Endometrial microvascular endothelial cells (primary cell): ENCODE results near the gene HOXD12. TPM values are rescaled to one million over a fixed set of nuclear protein-coding genes. Genes with fewer than 3 reads are reported as not detected.

ENCODE experiments used
- in situ Hi-C: cut with HindIII; loops from 2 replicates; pipeline ENCODE4 v1.10.0; 2017; ENCODE audit warnings: low sequenced_read_pairs, low pct_unique_long_range_greater_than_20kb; ENCODE audit errors: inconsistent ontology term
- total RNA-seq: library from RNA; depleted of rRNA; stranded (reverse); fragments of >200 nt; gene quantifications from one replicate; pipeline ENCODE4 v1.2.3, GENCODE V29; 2015; ENCODE audit errors: inconsistent ontology term

HOXD12 gene
- total RNA-seq, 1 donor from 2014 or later: not detected

DNA sequence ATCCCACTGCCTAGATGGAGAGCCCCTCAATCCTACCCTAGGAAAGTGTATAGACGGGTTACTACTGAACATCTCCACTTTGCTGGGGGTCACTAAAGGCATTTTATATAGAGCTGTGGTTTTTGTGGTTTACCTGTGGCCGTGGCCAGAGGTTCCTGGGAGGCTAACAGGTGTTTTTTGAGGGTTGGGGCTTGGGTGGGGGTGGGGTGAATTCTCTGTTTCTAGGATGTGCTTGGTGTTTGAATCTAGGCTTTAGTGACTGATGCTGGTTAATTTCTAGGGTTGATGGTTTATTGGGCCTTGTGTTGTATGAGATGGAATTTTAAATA, 37.6 kb downstream of the HOXD12 start:
- in situ Hi-C loops: no loop called here

DNA sequence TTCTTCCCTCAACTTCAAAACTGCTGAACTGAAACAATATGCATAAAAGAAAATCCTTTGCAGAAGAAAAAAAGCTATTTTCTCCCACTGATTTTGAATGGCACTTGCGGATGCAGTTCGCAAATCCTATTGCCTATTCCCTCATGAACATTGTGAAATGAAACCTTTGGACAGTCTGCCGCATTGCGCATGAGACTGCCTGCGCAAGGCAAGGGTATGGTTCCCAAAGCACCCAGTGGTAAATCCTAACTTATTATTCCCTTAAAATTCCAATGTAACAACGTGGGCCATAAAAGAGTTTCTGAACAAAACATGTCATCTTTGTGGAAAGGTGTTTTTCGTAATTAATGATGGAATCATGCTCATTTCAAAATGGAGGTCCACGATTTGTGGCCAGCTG, 38.3 kb downstream of the HOXD12 start:
- in situ Hi-C loops: no loop called here

- in situ Hi-C loops: no loop called here
Measured at GRCh38 chr2:176138526-176138922, 38.9 kb downstream of the HOXD12 start.

DNA sequence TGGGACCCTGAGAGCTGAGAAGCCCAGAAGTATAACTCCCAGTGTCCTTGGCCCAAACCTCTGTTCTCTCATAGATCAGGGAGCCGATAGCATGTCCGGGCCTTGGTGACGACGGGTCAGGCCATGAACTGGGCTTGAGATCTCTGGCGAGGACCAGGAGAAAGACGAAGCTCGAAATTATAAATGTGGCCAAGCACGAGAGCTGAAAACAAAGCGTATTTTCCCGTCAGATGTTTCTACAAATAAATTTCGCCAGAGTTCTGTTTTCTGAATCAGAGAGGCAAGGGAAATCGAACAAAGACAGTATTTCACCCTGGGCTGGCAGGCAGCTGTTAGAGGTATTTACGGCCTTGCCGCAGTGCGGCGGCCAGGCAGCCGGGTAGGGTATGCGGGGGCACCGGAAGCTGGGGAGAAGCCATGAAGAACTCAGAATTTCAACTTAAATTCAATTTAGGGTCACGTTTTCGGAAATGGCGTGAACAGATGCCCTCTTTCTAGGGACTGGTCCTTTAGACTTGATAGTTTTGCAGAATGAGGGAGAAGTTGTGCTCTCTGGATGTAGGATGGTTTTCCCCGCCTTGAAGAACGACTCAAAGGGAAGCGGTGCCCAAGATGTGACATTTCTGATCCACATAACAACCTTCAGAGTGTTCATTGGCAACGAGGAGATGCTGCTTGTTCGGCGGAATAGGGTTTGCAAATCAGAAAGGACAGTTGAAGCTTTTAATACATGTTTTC, 39.5 kb downstream of the HOXD12 start:
- in situ Hi-C loops: no loop called here

DNA sequence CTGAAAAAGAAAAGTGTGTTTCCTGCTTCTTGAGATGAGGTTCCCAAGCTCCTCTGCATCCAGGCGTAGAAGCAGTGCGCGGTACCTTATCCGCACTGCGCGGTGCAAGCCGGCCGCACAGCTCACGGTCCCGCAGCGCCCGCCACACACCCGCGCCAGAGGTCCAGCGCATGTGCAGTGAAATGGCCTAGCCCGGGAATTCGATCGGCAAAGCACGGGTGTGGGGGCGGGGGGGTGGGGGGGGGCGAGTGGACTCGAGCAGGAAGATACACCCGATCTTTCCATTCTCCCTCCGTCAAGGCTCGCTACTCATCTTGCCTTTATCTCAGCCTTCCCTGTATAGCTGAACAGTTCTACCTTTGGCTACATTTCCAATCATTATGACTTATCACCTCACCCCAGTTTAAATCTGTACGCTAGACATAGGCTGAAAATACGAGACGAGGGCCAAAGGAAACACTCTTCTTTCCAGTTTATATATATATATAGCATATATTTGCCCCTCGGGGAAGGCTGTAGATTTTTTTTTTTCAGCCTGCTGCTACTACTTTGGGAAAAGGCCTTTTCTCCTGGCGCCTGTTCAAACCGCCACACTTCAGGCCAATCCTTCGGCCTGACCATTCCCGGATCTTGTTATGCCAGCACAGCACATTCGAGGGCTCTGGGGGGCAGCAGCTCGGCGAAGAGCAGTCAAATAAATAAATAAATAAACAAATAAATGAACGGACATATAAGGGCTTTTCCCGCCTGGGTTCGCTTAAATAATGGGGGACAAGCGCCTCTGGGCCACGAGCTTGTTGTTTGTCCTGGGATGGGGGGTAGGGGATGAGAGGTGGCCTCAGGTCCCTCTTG, 40.3 kb downstream of the HOXD12 start:
- in situ Hi-C loops: no loop called here

GRCh38 chr2:176140513-176141317, 41.1 kb downstream of the HOXD12 start:
- in situ Hi-C loops: no loop called here

GRCh38 chr2:176142281-176142680, 42.7 kb downstream of the HOXD12 start:
- in situ Hi-C loops: no loop called here

- in situ Hi-C loops: no loop called here
Measured at GRCh38 chr2:176145085-176145969, 45.7 kb downstream of the HOXD12 start.

DNA sequence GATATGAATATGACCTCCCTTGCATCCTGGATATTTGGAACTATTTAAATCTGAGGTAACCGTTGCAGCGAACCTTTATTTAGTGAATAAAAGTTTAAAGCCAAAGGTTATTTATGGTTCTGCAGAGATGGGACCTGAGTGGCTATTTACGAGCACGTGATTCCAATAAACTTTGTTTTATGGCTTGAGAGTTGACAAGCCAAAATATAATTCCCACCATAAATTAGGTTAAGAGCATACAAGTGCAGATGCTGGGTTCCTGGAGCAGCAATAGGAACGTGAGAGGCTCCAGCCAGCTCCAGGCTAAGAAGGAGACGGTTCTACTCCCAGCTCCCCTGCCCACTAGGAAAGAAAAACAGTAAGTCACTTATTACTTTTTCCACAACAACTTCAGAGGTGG, 46.5 kb downstream of the HOXD12 start:
- in situ Hi-C loops: no loop called here

- in situ Hi-C loops: no loop called here
Measured at GRCh38 chr2:176146645-176147044, 47.0 kb downstream of the HOXD12 start.

- in situ Hi-C loops: no loop called here
Measured at GRCh38 chr2:176147210-176147799, 47.7 kb downstream of the HOXD12 start.

- in situ Hi-C loops: no loop called here
Measured at GRCh38 chr2:176147800-176148496, 48.4 kb downstream of the HOXD12 start.

- in situ Hi-C loops: no loop called here
Measured at GRCh38 chr2:176148751-176149421, 49.3 kb downstream of the HOXD12 start.

DNA sequence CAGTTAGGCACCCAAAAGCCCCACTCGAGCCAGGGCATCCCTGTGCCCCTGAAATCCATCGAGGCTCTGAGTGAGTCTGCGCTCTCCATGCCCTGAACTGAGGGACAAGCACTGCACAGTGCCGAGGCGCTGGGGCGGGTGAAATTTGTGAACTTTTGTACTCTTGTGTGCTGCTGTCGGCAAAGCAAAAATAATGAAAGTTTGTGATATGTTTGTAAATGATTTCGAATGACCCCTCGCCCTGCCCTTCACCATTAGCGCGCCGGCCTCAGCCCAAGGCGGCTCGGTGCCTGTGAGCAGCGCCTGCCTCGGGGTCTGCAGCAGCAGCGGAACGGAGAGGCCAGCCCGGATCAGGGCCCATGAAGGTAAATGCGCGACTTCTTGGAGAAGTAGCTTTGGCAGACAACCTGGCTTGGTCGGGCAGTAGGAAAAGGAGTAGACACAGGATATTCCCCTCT, 49.9 kb downstream of the HOXD12 start:
- in situ Hi-C loops: no loop called here

GRCh38 chr2:176149939-176150583, 50.5 kb downstream of the HOXD12 start:
- in situ Hi-C loops: no loop called here

DNA sequence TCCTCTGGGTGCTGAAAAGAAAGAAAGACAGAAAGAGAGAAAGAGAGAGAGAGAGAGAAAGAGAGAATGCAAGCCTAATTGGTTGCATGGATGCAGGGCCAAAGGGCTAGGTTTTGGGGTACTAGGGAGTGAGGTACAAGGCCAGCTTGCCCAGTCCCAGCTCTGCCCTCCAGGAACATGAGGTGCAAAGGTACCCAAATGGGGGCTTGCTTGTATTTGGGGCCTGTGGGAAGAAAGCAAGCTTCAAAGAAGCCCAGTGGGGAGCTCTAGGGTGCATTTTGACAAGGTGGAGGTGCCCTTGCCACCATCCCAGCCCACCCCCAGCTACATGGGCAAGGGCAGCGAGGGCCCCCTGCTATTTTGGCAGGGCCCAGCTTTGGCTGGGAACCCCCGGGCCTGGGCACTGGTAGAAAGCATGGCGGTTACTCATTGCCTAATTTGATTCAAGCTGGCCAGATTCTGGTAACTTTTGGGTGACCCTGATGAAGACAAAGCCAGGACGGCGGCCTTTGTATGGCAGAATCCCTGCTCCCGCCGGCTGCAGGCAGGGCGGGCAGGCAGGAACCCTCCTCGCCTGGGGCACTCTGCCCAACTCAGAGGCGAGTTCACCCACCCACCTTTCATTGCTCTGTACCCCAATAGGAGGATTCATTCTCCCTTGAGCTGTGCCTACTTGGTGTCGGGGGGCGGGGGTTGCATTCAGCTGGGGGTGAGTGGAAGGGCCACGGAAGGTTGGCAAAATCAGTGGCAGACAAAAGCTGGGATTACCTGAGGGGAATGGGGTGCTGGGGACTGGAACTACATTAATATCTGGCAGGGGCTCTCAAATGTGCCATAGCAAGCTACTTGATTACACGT, 51.2 kb downstream of the HOXD12 start:
- in situ Hi-C loops: no loop called here
